ENCODE data around the gene TBC1D22A. TPM values are rescaled to one million over a fixed set of nuclear protein-coding genes. Genes with fewer than 3 reads are reported as not detected.

The TBC1D22A gene
- polyA plus RNA-seq, 1 donor (not counting 4 experiments of a cell fraction or from before 2014, with no cell fraction given) = 20.9 TPM

- Histone ChIP-seq H3K27ac (ENCODE audit: control insufficient read depth, insufficient read depth, low read length) (no peak overlapping the region), H3K36me3 (ENCODE audit: control insufficient read depth in 2 of 2, extremely low read depth in 1 of 2, insufficient read depth in 2 of 2, low read length in 2 of 2) (peaks cover 0 to 3% of the 10 kb centered on the region in 2 experiments), H3K4me3 (ENCODE audit: control insufficient read depth in 2 of 3, extremely low read depth in 1 of 3, insufficient read depth in 2 of 3, low read depth in 1 of 3, low read length in 3 of 3) (no peak overlapping the region), H3K27me3 (ENCODE audit: control insufficient read depth, extremely low read depth, insufficient read depth, low read length) (no peaks in the 10 kb centered on the region), H2AFZ (ENCODE audit: control insufficient read depth, low read length) (no peak overlapping the region), H3K9me3 (ENCODE audit: control insufficient read depth, low read depth, low read length) (no peaks in the 10 kb centered on the region), H3K79me2 (ENCODE audit: control insufficient read depth, insufficient read depth, low read length) (no peaks in the 10 kb centered on the region), H3K9ac (ENCODE audit: control insufficient read depth, extremely low read depth, insufficient read depth, low read length) (no peak overlapping the region), H3K4me1 (ENCODE audit: control insufficient read depth, extremely low read depth, insufficient read depth, low read length) (no peaks in the 10 kb centered on the region), H4K20me1 (ENCODE audit: control insufficient read depth, extremely low read depth, insufficient read depth, low read length) (no peaks in the 10 kb centered on the region), H3K4me2 (ENCODE audit: control insufficient read depth, extremely low read depth, insufficient read depth, low read depth, low read length) (no peak overlapping the region), H3K9me1 (ENCODE audit: control insufficient read depth, extremely low read depth, insufficient read depth, low read length) (peaks cover 2% of the 10 kb centered on the region)
- dilution Hi-C loops (cut with MboI; ENCODE audit: extremely low pct_ligation_motif_present, low sequenced_read_pairs) = no loop called here
- TF ChIP-seq, protein P1, sequence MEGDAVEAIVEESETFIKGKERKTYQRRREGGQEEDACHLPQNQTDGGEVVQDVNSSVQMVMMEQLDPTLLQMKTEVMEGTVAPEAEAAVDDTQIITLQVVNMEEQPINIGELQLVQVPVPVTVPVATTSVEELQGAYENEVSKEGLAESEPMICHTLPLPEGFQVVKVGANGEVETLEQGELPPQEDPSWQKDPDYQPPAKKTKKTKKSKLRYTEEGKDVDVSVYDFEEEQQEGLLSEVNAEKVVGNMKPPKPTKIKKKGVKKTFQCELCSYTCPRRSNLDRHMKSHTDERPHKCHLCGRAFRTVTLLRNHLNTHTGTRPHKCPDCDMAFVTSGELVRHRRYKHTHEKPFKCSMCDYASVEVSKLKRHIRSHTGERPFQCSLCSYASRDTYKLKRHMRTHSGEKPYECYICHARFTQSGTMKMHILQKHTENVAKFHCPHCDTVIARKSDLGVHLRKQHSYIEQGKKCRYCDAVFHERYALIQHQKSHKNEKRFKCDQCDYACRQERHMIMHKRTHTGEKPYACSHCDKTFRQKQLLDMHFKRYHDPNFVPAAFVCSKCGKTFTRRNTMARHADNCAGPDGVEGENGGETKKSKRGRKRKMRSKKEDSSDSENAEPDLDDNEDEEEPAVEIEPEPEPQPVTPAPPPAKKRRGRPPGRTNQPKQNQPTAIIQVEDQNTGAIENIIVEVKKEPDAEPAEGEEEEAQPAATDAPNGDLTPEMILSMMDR (optimal IDR thresholded peaks at IDR 0.05 in 1 of 3, IDR thresholded peaks at IDR 0.05 in 1 of 3, conservative IDR thresholded peaks at IDR 0.05 in 1 of 3; ENCODE audit: extremely low read depth in 1 of 3, insufficient read depth in 2 of 3, low read length in 3 of 3) = no peak
- no peak for TF ChIP-seq EZH2 (IDR thresholded peaks at IDR 0.05; ENCODE audit: low read length)
- DNase-seq (ENCODE audit: low read depth, low spot score) = no peak
- FAIRE-seq = no peak
Observed at GRCh38 chr22:47098121-47098520, 335.7 kb downstream of the TBC1D22A start.

- no peak overlapping the region for H3K9ac ChIP-seq (ENCODE audit: control insufficient read depth, extremely low read depth, insufficient read depth, low read length)
- no peaks in the 10 kb centered on the region for H3K79me2 ChIP-seq (ENCODE audit: control insufficient read depth, insufficient read depth, low read length)
- no peak overlapping the region for H3K4me2 ChIP-seq (ENCODE audit: control insufficient read depth, extremely low read depth, insufficient read depth, low read depth, low read length)
- H3K27me3 ChIP-seq (ENCODE audit: control insufficient read depth, extremely low read depth, insufficient read depth, low read length) = no peaks in the 10 kb centered on the region
- no peak overlapping the region for H3K4me3 ChIP-seq (ENCODE audit: control insufficient read depth in 2 of 3, extremely low read depth in 1 of 3, insufficient read depth in 2 of 3, low read depth in 1 of 3, low read length in 3 of 3)
- H3K9me1 ChIP-seq (ENCODE audit: control insufficient read depth, extremely low read depth, insufficient read depth, low read length) = peaks cover 2% of the 10 kb centered on the region
- TF ChIP-seq, protein P1 (optimal IDR thresholded peaks at IDR 0.05 in 1 of 3, IDR thresholded peaks at IDR 0.05 in 1 of 3, conservative IDR thresholded peaks at IDR 0.05 in 1 of 3; ENCODE audit: extremely low read depth in 1 of 3, insufficient read depth in 2 of 3, low read length in 3 of 3) = no peak
- TF ChIP-seq EZH2 (IDR thresholded peaks at IDR 0.05; ENCODE audit: low read length) = no peak
- H3K4me1 ChIP-seq (ENCODE audit: control insufficient read depth, extremely low read depth, insufficient read depth, low read length) = no peaks in the 10 kb centered on the region
- peaks cover 0 to 3% of the 10 kb centered on the region in 2 experiments for H3K36me3 ChIP-seq (ENCODE audit: control insufficient read depth in 2 of 2, extremely low read depth in 1 of 2, insufficient read depth in 2 of 2, low read length in 2 of 2)
- no peak overlapping the region for H3K27ac ChIP-seq (ENCODE audit: control insufficient read depth, insufficient read depth, low read length)
- H2AFZ ChIP-seq (ENCODE audit: control insufficient read depth, low read length) = no peak overlapping the region
- no peak for DNase-seq (ENCODE audit: low read depth, low spot score)
- FAIRE-seq = no peak
- dilution Hi-C loops (cut with MboI; ENCODE audit: extremely low pct_ligation_motif_present, low sequenced_read_pairs) = no loop called here
- no peaks in the 10 kb centered on the region for H3K9me3 ChIP-seq (ENCODE audit: control insufficient read depth, low read depth, low read length)
- no peaks in the 10 kb centered on the region for H4K20me1 ChIP-seq (ENCODE audit: control insufficient read depth, extremely low read depth, insufficient read depth, low read length)
Observed at GRCh38 chr22:47098554-47098953, 336.1 kb downstream of the TBC1D22A start.

Data from keratinocyte (primary cell).